HK-2 (cell line): ENCODE measurements around the gene CPT1A.
A peak's percentile ranks its signal among the peaks of the same experiment; 100 is the strongest.
"Not testable (repeated sequence)": the region's sequence is repeated elsewhere in the genome, so short reads cannot be mapped to it uniquely, and the experiment has no call there.

Source experiments
- DNase-seq: peaks from one replicate; pipeline ENCODE4 v3.0.0-alpha.2; 2018; ENCODE audit not compliant: unreplicated experiment

CPT1A gene

GRCh38 chr11:68841718-68842426, at the start of gene CPT1A:
CPT1A (minus strand) TSS chr11:68841916; CDS start chr11:68815474, 26,442 bp downstream.
- peak; percentile 42 for DNase-seq

DNA sequence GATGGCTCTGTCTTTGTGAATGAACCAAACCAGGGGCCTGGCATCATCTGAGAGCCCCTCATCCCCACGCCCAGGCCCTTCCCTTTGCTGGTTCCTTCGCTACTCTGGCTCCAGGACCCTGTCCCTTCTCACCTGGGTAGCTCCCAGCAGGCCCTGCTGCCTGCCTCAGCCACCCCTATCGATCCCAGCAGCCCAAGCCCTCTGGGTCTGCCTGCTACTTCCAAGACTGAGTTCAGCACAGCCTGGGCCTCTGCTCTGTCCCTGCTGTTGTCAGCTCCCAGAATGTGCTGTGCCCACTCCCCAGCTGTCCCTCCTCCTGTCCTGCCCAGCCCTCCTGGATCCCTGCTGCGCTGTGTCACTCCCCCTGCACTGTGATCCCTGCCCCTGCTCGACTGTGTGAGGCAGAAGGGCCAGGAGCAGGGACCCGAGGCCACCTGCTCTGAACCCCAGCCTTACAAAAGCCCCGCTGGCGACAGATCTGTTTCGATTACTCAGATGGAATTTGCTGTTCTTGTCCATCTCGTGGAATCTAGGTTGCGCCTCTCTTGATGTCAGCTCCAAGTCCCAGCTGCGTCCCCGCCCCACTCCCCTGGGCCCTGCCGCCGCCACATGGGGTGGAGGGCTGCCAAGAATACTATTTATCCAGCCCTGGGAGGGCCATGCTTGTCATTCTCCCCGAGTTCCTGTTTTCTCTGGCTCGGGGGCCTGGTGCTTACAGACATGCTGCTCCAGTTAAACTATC, 48.9 kb upstream of the CPT1A start:
- no peak for DNase-seq

GRCh38 chr11:68889948-68890446, 48.3 kb upstream of the CPT1A start:
- DNase-seq, result no peak

GRCh38 chr11:68884827-68885226, 43.1 kb upstream of the CPT1A start:
- not testable (repeated sequence) for DNase-seq

DNA sequence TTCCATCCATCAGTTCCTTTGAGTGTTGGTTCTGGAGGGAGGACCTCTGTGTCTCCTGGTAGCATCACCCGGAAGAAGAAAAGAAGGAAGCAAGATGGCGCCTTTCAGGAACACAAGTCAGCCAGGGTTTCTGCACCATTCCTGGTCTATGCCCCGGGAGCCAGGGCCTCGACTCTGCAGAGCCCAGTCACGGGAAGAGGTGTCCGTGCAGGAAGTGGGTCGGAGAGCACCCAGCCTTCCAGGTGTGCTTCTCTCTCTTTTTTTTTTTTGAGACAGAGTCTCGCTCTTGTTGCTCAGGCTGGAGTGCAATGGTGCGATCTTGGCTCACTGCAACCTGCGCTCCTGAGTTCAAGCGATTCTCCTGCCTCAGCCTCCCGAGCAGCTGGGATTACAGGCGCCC, 40.7 kb upstream of the CPT1A start:
- DNase-seq, result no peak

DNA sequence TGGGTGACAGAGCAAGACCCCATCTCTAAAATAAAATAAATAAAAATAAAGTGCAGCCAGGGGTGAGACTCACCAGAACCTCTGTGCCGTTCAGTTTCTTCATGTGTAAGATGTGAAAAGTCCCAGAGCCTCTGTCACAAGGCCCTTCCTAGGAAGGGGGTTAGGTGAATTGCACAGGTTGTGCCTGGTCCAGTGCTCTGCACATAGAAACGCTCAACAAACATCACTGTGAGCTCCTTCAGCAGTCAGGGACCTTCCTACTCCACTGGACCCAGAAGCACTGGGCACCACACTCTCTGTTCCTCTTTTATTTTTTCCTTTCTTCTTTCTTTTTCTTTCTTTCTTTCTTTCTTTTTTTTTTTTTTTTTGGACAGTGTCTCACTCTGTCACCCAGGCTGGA, 39.6 kb upstream of the CPT1A start:
- DNase-seq, result no peak

GRCh38 chr11:68880851-68881250, 39.1 kb upstream of the CPT1A start:
- DNase-seq, result no peak

- no peak for DNase-seq
Measured at GRCh38 chr11:68878022-68878421, 36.3 kb upstream of the CPT1A start.

- DNase-seq, result no peak
Measured at GRCh38 chr11:68872216-68873003, 30.7 kb upstream of the CPT1A start.

DNA sequence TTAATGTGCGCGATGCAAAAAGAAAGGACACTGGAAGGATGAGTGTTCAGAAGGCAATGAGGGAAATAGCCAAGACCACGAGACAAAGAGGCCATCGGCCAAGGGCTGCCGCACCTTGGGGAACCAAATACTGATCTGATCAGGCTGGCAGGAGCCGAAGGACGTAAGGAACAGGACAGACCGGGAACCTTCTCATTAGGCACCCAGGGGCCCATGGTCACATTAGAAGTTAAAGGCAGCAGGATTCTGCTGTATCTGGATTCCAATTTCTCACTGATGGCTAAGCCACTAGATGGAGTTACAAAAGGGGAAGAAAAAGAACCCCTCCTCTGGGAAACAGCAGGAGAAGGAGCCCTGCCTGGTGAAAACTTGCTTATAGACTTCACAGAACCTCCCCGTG, 28.8 kb upstream of the CPT1A start:
- no peak for DNase-seq

DNA sequence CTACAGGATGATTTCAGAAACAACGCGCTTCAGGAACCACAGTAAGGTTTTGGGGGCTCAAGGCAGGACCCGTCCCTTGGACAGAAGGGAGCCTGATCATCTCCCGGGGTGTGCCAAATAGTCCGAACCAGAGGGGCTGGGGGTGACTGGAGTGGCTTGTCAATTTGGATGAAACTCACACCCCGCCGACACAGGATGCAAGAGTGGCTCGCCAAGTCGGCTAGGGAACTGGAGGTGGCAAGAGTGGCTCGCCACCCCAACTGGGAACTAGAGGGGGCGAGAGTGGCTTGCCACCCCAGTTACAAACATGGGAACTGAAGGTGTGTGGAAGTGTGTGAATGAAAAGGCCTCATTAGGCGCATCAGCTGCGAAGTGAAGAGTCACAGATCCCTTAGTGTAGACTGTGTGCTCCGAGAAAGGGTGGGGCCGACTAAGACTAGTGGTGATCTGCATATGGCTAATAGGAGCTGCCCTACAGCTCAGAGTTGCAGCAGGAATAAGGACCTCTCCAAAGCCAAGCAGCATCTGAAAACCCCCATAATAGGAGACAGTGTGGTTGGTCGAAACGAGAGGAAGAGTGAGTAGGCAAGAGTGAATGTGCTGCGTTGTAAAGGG, 26.6 kb upstream of the CPT1A start:
- DNase-seq, result no peak

- DNase-seq, result no peak
Measured at GRCh38 chr11:68867066-68867465, 25.4 kb upstream of the CPT1A start.

DNA sequence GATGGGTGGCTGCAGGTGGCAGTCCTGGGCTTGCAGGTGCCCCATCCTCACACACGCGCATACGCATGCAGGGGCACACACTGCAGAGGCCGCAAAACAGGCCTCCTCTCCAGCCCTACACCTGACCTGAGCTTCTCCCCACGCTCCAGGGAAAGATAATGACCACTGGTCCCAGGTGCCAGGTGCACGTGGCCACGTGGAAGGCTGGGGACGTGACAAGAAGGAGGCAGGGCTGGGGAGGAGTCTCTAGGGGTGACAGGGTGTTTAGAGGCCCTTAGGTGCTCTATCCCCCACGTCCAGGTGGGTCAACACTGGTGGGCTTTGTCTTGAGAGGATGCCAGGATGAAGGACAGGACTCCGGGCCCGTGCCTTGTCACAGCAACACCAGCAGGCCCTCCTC, 23.5 kb upstream of the CPT1A start:
- no peak for DNase-seq

- DNase-seq, result no peak
Measured at GRCh38 chr11:68863553-68864265, 22.0 kb upstream of the CPT1A start.

DNA sequence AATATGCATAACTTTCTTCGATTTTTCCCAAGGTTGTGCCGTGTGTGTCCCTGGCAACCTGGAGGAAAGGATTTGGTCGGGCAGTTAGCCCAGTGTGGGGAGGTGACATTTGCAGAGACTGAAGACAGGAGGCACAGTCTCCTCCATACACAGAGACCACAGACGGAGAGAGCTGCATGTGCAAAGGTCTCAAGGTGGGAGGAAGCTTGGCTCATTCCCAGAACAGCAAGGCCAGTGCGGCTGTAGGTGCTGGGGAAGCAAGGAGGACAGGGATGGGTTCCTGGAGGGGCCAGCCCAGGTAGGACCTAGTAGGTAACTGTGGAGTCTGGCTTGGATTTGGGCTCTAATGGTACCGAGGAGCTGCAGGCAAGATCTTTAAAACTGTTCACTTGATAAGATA, 20.7 kb upstream of the CPT1A start:
- DNase-seq, result no peak

- DNase-seq, result no peak
Measured at GRCh38 chr11:68859123-68859522, 17.4 kb upstream of the CPT1A start.

GRCh38 chr11:68857037-68857586, 15.4 kb upstream of the CPT1A start:
- DNase-seq, result no peak

DNA sequence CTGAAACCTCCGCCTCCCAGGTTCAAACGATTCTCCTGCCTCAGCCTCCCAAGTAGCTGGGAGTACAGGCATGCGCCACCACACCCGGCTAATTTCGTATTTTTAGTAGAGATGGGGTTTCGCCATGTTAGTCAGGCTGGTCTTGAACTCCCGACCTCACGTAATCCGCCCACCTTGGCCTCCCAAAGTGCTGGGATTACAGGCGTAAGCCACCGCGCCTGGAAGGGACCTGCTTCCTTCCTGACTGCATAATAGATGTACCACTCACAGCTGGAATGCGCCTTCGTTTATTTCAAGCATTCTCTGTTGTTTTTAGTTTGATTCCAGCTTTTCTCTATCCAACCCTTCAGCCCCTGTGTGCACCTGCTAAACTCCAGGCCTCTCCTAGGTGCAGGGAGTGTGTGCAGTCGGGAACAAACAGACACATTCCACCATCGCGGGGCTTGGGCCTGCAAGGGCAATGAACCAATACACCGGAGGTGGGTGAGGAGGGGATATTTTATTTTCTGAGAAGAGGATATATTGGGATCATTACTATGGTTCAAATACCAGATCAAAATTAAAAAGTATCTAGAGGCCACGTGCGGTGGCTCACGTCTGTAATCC, 14.8 kb upstream of the CPT1A start:
- not testable (repeated sequence) for DNase-seq

GRCh38 chr11:68855205-68855981, 13.7 kb upstream of the CPT1A start:
- DNase-seq, result no peak
